22Rv1 (cell line): ENCODE measurements around the gene RAX2.
"Not testable (repeated sequence)": the region's sequence is repeated elsewhere in the genome, so short reads cannot be mapped to it uniquely, and the experiment has no call there.

Experiments used
- H3K27ac ChIP-seq: fragments of 450-650 bp; 2 replicates; pipeline ENCODE4 v1.5.1; 2017
- ZFX ChIP-seq: fragments of 450-650 bp; IDR thresholded peaks from 2 replicates; pipeline ENCODE4 v1.6.1; 2017; ENCODE audit warnings: antibody characterized with exemption, borderline replicate concordance
- TF ChIP-seq, protein P1 (sequence below): fragments of 450-650 bp; IDR thresholded peaks from 2 replicates; pipeline ENCODE4 v1.5.1; 2017; ENCODE audit warnings: mild to moderate bottlenecking

The RAX2 gene

DNA sequence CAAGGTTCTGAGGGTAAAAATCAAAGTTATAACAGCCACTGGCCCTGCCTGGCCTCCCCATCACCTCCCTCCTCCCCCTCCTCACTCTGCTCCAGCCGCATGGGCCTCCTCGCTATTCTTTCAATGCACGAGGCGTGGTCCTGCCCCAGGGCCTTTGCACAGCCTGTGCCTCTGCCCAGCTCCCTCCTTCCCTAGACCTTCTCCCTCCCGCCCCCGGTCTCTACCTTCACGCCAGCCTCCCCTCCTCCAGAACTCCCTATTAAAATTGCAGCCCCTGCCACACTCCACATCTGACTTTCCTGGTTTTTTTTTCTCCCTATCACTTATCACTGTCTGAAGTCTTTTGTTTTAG, 3.3 kb downstream of the RAX2 start:
- no peak overlapping the region for H3K27ac ChIP-seq
- TF ChIP-seq ZFX: no peak
- TF ChIP-seq, protein P1, sequence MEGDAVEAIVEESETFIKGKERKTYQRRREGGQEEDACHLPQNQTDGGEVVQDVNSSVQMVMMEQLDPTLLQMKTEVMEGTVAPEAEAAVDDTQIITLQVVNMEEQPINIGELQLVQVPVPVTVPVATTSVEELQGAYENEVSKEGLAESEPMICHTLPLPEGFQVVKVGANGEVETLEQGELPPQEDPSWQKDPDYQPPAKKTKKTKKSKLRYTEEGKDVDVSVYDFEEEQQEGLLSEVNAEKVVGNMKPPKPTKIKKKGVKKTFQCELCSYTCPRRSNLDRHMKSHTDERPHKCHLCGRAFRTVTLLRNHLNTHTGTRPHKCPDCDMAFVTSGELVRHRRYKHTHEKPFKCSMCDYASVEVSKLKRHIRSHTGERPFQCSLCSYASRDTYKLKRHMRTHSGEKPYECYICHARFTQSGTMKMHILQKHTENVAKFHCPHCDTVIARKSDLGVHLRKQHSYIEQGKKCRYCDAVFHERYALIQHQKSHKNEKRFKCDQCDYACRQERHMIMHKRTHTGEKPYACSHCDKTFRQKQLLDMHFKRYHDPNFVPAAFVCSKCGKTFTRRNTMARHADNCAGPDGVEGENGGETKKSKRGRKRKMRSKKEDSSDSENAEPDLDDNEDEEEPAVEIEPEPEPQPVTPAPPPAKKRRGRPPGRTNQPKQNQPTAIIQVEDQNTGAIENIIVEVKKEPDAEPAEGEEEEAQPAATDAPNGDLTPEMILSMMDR: no peak

DNA sequence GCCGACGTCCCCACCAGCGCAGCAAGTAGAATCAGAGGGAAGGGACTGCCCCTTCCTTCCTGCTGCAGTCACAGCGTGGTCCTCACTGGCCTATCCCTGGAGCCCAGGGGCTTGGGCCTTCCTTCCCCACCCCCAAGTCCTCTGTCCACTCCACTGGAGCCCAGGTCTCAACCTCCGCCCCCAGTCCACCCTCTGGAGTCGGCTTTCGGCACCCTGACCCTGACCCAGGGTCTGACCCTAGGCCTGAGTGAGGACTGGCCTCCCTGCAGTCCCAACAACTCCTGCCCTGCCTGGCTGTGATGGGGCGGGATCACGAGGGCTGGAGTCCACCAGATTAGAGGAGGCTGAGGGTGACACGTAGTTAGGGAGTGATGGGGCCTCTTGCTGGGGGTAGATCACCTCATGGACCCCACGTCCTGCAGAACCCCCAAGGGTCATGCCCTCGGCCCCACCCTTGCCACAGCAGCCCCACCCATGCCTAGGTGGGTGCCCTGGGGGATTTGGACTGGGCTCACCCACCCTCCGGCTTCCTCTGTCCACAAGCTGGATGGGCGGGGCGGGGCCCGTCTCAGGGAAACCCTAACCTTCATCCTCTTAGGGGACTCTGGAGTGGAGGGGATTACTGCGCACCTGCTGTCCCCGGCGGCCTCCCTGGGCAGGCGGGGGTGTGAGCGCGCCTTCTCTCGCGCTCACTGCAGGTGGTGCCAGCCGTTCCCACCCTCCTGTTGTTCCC, 3.8 kb downstream of the RAX2 start:
- TF ChIP-seq, protein P1: no peak
- no peak for TF ChIP-seq ZFX
- no peak overlapping the region for H3K27ac ChIP-seq

- no peak overlapping the region for H3K27ac ChIP-seq
- TF ChIP-seq, protein P1: no peak
Measured at GRCh38 chr19:3767050-3767449, 5.0 kb downstream of the RAX2 start.

GRCh38 chr19:3766520-3766919, 5.5 kb downstream of the RAX2 start:
- H3K27ac ChIP-seq: no peak overlapping the region
- no peak for TF ChIP-seq ZFX
- TF ChIP-seq, protein P1: no peak

- not testable (repeated sequence) for H3K27ac ChIP-seq
Measured at GRCh38 chr19:3765757-3766156, 6.3 kb downstream of the RAX2 start.

- no peak for TF ChIP-seq ZFX
- TF ChIP-seq, protein P1: no peak
- H3K27ac ChIP-seq: no peak overlapping the region
Measured at GRCh38 chr19:3765121-3765520, 6.9 kb downstream of the RAX2 start.

GRCh38 chr19:3762501-3763459, 9.2 kb downstream of the RAX2 start, which contains the start of gene MRPL54:
Gene MRPL54, plus strand, starts transcription at chr19:3762682. Its CDS starts 19 bp downstream, at chr19:3762701.
- H3K27ac ChIP-seq: peak within 1 kb of the TSS; percentile 92
- no peak for TF ChIP-seq ZFX
- TF ChIP-seq, protein P1: no peak
